Adrenal gland (tissue), 5 donors: ENCODE data around the gene NME7.

ENCODE experiments used
- CTCF ChIP-seq, 6 experiments: fragments of 450-650 bp in 4 of 6; fragments of 200-600 bp in 2 of 6; sonication (generic) in 1 of 6; IDR thresholded peaks; 1 replicate in 5 of 6; 2 replicates in 1 of 6; pipeline versions ENCODE4 v1.5.1 to v1.8.0; 2016 to 2021; ENCODE audit warnings: antibody characterized with exemption in 6 of 6, mild to moderate bottlenecking in 2 of 6, moderate library complexity in 1 of 6
- POLR2A ChIP-seq, 2 donors: fragments of 450-650 bp; IDR thresholded peaks; one replicate each; pipeline ENCODE4 v1.6.1; 2017; ENCODE audit warnings: antibody characterized with exemption in 2 of 2, mild to moderate bottlenecking in 2 of 2, moderate library complexity in 1 of 2
- donor health status: DM: no; HTN: no; CAD: no.

- TF ChIP-seq CTCF (IDR thresholded peaks at IDR 0.05) (no peak), POLR2A (IDR thresholded peaks at IDR 0.05) (no peak)
Observed at GRCh38 chr1:169146576-169147214, 220.9 kb downstream of the NME7 start.
